Iris pigment epithelial cell (primary cell): Measurements from ENCODE around the gene GALR2.
A peak's percentile ranks its signal among the peaks of the same experiment; 100 is the strongest.
"Not testable (repeated sequence)": the region's sequence is repeated elsewhere in the genome, so short reads cannot be mapped to it uniquely, and the experiment has no call there.

ENCODE experiments used
- DNase-seq: peaks from one replicate; pipeline ENCODE4 v3.0.0-alpha.2; 2011; ENCODE audit warnings: low read depth

Gene GALR2

DNA sequence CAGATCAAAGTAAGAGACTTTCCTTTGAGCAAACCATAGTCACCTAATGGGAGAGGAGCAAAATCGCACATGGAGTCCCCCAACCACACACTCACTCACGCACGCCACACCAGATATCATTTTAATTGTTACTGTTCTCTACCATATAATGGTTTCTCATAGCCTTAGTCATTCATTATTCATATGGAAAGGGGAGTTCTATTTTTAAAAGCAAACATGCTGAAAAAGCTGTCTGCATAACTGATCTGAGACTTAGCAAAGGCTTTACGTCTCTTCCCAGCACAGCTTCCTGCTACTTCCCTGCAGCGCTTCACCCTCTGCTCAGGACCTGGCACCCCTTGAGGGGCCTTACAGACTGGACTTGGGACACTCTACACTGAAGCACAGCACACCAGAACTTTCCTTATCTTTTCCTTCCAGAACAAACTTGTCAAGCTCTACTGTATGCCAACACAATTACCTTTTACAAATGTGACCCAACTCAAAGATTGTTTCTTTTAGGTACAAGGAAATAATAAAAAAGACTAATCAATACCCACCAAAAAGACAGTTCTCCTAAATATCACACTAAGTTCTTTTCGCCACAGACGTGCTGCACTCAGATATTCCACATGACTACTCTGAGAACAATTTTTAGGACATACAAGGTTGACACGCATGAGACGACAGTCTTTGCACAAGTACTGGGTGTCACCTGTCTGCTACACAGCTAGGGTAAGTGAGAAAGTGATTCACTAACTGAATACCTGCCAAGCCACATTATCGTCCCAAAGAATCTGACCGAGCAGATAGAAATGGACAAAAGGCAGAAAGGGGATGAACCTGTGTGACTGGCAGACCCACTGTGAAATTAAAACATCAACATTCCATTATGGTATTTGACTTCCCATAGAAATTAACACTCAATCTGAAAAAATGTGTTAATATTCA is 23.8 kb upstream of the GALR2 start:
- peak; percentile 50 for DNase-seq

DNA sequence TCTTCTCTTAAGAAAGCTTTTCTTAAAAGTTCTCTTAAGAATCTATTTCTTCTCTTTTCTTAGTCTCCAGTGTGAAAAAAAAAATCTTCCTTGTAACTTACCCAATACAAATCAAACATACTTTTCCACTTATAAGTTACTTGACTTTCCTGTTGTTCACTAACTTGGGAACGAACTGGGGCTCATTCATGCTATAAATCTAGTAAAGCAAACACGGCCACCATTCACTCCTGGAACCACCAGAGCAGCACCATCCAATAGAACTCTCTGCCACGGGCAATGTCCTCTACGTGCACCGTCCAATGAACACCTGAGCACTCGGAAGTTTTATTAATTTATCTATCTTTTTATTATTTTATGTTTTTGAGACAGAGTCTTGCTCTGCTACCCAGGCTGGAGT is 23.0 kb upstream of the GALR2 start:
- DNase-seq, result no peak

DNA sequence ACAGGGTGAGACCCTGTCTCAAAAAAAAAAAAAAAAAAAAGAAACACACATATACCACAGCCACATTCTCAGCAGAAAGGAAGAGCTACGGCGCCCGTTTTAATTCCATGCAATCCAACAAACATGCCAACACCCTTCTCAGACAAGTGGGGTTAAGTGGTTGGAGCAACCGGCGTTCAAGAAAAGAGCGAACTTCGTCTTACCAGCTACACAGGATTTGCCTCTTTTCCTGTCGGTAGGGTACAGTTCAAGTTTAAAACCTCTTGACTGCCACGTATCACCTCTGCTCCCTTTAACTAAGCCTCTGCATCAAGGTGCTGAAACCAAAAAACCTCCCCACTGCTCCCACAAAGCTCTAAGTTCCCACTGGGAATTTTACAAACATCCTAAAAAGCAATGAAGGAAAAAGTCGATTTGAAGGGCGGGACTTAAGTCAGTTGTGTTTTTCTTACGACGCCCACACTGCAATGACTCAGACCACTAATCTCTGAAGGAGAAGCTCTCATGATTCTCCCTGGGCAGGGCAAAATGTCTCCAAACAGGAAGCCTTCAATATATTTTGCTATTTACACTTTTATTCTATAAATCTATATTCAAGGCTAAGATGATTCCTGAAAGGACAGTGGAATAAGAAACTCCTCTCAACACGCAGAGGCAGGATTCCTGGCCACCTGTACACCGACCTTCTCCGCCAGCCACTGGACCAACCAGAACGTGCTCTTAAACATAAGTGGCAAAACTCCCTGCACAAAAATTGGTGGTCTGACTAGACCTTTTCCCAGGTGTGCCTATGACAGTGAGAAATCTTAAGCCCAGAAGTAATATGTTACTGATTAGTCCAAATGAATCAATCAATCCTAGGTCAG is 21.1 kb upstream of the GALR2 start:
- DNase-seq, result peak; percentile 96

DNA sequence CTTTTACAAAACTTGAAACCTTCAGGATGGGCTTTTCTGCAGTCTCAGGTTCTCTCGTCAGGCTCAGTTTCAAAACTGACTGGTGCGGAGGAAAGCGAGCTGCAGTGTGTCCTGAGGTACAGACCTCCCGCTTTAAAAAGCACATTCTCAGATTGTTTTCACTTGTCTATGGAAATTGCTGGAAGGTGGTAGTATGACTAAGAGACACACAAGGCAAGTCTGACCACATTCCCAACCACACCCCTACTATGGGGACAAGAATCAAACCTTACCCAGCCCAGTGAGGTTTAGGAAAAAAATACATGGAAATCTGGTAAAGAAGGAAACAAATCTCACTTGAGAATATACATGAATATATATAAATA is 20.5 kb upstream of the GALR2 start:
- DNase-seq, result peak; percentile 75

DNA sequence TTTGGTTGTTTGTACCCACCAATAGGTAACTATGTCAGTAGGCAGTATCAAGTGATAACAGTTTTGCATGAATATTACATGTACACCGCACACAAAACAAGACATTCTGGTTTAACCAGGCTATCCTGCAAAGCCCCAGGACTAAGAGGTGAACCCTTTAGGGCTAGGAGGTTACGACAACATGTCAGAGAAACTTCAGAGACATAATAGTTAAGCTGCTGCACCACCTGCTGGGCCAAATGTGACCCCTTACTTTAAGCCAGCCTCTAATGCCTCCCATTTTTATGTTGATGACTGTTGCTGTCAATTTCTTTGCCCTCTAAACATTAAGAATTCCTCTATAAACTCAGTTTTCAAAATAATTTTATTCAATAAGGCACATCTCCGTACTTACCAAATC is 17.7 kb upstream of the GALR2 start:
- DNase-seq, result no peak

DNA sequence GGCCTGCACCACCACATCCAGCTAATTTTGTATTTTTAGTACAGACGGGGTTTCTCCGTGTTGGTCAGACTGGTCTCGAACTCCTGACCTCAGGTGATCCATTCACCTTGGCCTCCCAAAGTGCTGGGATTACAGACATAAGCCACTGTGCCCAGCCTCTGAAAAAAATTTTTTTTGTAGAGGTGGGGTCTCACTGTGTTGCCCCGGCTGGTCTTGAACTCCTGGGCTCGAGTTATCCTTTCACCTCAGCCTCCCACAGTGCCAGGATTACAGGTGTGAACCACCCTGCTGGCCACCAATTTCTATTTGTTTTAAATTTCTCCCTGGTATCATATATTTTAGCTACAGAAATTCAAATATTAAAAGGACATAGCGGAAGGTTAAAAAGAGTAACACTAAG is 16.3 kb upstream of the GALR2 start:
- not testable (repeated sequence) for DNase-seq

DNA sequence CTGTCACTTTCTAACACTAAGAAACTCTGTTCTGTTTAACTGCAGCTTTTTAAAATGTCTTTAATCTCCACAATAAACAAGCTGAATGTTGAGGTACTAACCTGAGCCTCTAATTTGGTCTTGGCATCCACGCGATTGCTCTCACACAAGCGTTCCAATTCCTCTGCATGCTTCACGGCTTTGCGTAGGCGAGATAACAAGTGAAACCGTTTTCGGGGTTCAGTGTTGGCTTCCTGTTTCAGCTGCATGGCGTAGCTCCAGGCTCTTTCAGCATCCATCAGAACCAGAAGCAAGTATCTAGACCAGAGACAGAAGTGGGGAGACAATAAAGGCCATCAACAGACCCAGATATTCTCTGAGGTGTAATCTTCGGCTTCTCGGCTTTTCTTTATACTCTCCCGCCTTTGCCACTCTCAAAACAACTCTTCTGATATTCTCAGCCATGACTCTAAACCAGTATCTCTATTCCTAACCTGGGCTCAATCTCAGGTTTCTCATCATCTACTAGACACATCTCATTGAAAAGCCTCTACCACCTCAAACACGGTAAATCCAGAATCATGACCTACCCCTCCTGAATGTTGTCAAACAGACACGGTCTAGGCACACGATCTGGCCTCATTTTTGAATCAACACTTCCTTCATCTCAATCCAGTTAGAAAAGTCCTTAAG is 10.6 kb upstream of the GALR2 start:
- no peak for DNase-seq

DNA sequence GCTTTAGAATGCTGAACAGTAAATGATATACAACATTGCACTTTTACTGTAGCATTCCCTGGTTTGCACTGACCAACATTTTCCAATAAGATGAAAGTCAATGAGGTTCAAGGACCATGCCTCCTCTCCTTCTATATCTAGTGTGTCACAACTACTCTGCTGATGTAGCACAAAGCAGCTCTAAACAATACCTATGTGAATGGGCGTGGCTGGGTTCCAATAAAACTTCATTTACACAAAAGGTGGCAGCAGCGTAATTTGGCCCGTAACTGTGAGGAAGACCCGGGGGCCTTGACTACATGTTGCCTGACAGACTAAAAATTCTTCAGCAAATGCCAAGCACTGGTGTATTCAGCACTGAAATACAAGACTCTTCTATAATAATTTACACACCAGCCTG is 8.8 kb upstream of the GALR2 start:
- no peak for DNase-seq

DNA sequence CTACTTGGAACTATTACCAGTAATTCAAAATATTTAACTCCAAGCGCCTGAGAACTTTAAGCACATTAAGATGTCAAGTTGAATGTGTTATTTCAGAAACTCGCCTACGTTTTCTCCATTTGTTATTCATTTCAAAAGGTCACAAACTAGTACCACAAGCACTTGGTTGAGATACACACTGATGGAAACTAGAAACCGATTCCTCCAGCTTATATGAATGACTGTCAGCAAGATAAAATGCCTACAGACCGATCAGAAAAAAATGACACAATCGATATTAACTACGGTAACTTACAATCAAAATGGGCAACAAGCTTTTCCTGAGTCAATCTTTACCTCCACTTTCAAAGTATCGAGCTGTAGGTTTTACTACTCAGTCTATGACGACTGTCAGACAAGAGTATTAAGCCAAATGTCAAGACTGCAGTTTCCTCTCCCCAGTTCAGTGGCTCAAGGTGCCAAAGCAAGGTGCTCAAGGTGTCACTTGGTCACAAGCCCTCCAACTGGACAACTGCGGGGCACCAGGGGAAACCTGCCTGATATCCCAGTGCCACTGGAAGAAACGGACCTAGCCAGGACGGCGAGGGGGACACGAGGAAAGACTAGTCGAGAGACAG is 2.9 kb upstream of the GALR2 start:
- DNase-seq, result no peak

DNA sequence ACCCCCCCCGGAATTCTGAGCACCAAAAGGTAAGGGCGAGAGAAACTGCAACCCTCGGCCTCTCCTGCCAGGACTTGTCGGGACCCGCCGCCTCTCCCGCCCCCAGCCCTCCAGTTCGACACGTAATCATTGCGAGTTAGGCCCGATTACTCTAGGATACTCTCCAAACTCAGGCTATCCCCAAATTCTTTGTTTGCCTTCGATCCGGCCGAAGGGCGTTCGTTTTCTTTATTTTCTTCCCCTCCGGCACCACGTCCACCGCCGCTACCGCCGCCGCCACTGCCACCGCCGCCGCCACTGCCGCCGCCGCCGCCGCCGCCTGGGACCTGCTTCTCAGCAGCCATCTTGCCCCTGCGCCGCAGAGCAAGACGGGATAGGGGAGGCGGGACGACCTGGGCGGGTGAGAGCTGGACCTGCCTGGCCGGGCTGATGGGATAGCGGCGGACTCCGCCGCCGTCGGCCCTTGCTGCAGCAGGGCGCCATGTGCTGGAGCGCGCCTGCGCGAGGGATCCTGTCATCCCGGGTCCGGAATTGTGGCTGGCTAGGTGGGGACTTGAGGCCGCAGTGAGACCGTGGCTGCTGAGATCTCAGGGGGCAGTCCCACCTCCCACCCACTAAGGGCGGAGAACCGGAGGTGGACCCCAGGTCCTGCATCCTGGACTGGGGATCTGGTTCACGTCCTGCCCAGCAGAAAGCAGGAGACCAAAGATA is 2.3 kb upstream of the GALR2 start, which contains the start of gene SRP68:
Gene SRP68, minus strand, starts transcription at position 370 of the 711 bp plus-strand sequence. Its CDS starts 26 bp downstream, at position 344.
- peak; percentile 95 for DNase-seq

DNA sequence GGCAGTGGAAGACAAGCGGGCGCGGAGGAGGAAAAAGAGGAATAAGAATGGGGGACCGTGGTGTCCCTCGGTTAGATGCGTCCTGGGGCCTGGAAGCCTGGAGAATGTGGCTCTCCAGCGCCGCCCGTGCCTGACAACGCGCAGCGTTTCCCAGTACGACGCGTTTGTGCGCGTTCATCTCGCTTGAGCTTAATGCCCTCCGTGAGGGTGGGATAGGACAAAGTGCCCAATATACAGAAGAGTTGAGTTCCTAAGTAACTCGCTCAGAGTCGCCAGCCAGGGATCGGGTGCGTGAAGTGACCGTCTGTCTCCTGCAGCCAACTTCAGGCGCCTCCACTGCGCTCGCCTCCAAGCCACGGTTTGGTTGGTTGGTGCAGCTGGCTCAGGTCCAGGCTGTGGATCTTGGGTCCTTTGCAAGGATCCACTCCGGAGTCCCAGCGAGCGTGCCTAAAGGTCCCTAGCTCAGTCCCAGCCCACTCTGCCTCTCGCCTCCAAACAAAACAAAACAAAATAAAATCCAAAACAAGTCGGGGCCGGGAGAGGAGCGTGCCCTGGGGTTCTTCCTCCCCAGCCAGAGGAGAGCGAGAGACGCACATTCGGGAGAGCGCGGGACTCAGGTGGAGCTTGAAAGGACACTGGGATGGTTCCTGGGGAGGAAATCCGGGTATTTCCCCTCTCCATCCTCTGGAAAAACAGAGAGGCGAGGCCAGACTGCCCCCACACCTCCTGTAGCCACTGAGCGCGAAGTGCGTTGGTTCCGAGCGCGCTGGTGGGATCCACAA is 974 bp downstream of the GALR2 start:
- DNase-seq, result no peak

DNA sequence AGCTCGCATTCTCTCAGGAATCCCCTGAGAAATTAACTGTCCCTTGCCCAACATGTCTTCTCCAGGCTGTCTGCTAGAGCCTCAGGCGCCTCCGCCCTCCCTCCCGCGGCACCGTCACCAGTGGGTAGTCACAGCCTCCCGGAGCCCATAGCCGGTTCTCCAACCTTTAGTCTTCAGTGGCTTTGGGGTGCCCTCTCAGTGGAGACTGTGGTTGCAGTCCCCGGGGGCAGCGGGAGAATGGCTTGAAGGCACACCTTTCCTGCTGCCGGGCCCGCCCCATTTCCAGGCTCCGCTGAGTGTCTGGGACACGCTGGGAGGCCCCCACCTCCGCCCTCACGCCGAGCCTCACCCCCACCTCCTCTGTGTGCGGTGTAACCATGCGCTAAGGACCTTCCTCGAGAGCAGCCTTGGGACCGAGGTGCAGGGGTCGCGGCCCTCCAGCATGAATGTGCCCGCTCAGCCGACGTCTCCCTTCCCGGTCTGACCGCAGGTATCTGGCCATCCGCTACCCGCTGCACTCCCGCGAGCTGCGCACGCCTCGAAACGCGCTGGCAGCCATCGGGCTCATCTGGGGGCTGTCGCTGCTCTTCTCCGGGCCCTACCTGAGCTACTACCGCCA is 1.7 kb downstream of the GALR2 start:
- no peak for DNase-seq

DNA sequence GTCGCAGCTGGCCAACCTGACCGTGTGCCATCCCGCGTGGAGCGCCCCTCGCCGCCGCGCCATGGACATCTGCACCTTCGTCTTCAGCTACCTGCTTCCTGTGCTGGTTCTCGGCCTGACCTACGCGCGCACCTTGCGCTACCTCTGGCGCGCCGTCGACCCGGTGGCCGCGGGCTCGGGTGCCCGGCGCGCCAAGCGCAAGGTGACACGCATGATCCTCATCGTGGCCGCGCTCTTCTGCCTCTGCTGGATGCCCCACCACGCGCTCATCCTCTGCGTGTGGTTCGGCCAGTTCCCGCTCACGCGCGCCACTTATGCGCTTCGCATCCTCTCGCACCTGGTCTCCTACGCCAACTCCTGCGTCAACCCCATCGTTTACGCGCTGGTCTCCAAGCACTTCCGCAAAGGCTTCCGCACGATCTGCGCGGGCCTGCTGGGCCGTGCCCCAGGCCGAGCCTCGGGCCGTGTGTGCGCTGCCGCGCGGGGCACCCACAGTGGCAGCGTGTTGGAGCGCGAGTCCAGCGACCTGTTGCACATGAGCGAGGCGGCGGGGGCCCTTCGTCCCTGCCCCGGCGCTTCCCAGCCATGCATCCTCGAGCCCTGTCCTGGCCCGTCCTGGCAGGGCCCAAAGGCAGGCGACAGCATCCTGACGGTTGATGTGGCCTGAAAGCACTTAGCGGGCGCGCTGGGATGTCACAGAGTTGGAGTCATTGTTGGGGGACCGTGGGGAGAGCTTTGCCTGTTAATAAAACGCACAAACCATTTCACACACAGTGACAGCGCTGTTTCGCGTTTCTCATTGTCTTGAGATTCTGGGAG is 2.4 kb downstream of the GALR2 start:
- no peak for DNase-seq

DNA sequence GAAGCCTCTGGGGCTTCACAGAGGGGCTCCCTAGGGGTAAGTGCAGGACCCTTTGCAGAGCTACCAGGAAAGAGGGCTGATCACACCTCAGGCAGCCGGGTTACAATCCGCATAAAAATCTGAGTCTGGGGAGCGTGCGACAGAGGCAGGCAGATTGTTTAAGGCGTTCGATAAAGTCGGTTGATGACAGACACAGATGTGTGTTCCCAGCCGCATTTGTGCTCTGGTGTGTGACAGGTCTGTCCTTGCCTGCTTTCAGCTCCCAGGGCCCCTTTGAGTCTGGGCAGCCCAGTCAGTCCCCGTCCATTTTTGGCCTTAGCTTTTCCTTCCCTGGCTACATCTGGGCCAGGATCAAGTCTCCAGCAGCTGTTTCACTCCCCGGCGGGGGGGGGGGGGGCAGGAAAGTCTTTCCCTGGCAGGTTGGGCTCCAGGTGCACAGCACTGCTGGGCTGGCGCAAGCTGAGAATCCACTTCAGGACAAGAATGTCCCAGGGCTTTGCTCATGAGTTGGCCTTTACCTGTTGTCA is 3.1 kb downstream of the GALR2 start:
- DNase-seq, result no peak

DNA sequence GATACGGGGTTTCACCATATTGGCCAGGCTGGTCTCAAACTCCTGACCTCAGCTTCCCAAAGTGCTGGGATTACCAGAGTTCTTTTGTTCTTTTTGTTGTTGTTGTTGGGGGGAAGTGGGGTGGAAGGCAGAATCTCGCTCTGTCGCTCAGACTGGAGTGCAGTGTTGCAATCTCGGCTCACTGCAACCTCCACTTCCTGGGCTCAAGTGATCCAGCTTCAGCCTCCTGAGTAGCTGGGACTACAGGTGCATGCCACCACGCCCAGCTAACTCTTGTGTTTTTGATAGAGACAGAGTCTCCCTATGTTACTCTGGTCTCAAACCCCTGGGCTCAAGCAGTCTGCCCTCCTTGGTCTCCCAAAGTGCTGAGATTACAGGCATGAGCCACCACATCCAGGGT is 3.8 kb downstream of the GALR2 start:
- DNase-seq, result not testable (repeated sequence)

DNA sequence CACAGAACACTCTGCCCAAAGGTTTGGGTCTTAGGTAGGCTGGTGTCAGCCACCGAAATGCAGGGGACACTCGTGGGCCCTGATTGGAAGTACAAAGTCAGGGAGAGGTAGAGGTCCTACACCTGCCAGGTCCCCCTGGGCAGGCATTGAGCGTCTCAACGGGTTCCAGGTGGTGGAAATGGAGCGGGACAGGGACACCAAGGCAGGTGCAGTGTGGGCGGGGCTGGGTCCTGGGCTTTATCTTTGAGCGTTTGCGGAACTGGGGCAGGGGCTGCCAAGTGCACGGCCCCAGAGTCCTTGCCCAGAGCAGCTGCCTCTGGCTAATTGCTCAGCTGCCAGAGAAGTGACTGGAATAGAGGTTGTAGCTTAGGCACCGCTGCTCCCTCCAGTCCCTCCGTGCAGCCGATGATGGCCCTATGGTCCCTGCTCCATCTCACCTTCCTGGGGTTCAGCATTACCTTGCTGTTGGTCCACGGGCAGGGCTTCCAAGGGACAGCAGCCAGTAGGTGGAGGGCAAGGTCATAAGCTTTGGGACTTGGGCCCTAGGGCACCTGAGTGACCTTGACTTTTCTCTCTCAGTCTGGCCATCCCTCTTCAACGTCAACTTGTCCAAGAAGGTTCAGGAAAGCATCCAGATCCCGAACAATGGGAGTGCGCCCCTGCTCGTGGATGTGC is 4.4 kb downstream of the GALR2 start, which contains the start of gene ZACN:
Gene ZACN, plus strand, starts transcription at position 323 of the 675 bp plus-strand sequence. Its CDS starts 83 bp downstream, at position 406.
- DNase-seq, result no peak

DNA sequence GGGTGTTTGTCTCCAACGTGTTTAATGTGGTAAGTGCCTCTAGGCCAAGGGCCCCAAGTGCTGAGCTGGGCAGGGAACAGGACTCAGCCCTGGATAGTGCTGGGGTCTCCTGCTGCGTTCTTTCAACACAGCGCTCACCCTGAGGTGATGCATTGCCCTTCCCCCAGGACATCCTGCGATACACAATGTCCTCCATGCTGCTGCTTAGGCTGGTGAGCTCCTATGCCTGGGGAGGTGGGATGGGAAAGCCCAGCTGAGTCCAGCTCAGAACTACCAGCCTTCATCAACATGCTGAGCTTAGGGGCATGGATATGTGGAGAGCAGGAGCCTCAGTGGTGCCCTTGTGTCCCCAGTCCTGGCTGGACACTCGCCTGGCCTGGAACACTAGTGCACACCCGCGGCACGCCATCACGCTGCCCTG is 5.0 kb downstream of the GALR2 start:
- DNase-seq, result no peak
